WERI-Rb-1 (cell line): ENCODE data around the gene SLC10A7.

Experiments
- DNase-seq: peaks from one replicate; pipeline ENCODE4 v3.0.0-alpha.2; 2020
- H3K27ac ChIP-seq: fragments of 250-450 bp; sonication (Bioruptor Pico); 2 replicates; pipeline ENCODE4 v1.5.1; 2020; ENCODE audit warnings: mild to moderate bottlenecking, moderate library complexity
- H3K27me3 ChIP-seq: fragments of 250-450 bp; sonication (Bioruptor Pico); 2 replicates; pipeline ENCODE4 v1.5.1; 2021; ENCODE audit warnings: mild to moderate bottlenecking, low read depth, moderate library complexity; ENCODE audit not compliant: insufficient read depth, severe bottlenecking
- H3K36me3 ChIP-seq: fragments of 250-450 bp; sonication (Bioruptor Pico); 2 replicates; pipeline ENCODE4 v1.5.1; 2020; ENCODE audit warnings: mild to moderate bottlenecking, moderate library complexity
- H3K4me3 ChIP-seq: 2 replicates; pipeline ENCODE4 v1.5.1; 2011; ENCODE audit warnings: low read depth, mild to moderate bottlenecking, control low read depth, low read length
- H3K9me3 ChIP-seq: fragments of 250-450 bp; sonication (Bioruptor Pico); 2 replicates; pipeline ENCODE4 v1.5.1; 2021; ENCODE audit warnings: mild to moderate bottlenecking, moderate library complexity; ENCODE audit not compliant: severe bottlenecking
- CTCF ChIP-seq: IDR thresholded peaks from 2 replicates; pipeline ENCODE4 v1.5.1; 2011; ENCODE audit warnings: low read depth, mild to moderate bottlenecking, control low read depth, inconsistent platforms, low read length

SLC10A7 gene

DNA sequence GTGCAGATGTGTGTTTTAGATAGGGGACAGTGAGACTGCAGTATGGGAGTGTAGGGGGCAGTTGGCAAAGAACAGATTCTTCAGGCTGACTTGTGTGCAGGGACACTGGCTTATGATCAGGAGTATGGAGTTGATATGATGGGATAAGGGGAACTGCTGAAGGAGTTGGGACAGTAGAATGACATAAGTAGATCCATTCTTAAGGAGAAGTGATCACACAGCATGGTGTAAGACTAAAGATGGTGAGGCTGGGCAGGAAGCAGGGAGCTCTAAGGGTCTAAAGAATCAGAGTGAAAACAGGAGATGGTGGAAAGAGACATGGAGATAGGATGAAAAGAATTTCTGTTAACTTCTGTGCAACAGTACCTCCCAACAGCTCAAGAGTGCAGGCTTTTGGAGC, 236.7 kb downstream of the SLC10A7 start:
- no peak for TF ChIP-seq CTCF
- Histone ChIP-seq H3K9me3 (no peaks in the 10 kb centered on the region), H3K36me3 (peaks cover 6% of the 10 kb centered on the region), H3K4me3 (no peak overlapping the region), H3K27me3 (no peaks in the 10 kb centered on the region), H3K27ac (no peak overlapping the region)
- DNase-seq, result no peak

DNA sequence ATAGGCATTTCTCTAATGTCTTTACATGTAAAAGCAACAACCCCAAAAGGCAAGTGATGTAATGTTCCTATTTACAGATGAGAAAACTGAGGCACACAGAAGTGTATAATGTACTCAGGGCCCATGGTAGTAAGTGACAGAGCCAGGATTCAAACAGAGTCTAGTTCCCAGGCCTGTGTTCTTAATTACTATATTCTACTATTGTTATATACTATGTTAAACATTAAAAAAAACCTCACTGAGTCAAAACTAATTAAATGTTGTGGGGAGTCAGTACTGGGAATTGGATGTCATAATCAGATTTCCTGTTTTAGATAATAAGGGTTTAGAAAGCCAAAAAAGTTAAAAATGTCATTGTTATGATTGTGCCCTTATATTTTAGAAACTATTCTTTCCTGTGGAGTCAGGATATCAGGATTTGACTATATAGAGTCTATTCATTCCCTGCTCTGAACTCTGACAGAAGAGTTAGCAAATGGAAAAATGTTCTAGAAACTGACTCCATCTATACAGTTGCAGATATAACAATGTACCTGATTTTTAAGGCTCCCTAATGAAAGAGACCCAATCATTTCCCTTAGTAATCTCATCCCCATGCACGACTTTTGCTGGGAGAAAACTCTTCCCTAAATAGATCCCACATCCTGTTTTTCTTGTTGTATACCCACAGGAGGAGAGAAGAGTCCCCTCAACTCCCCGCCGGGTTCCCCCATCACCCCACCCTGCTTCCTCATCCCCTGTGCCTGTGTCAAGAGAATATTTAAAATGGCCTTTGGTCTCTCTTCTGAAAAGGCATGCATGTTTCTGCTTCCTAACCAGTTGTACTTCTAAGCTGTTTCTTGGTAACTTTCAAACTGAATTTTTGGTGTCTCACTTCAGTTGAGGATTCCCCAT, 237.7 kb downstream of the SLC10A7 start:
- Histone ChIP-seq H3K27me3 (no peaks in the 10 kb centered on the region), H3K4me3 (no peak overlapping the region), H3K9me3 (no peaks in the 10 kb centered on the region), H3K36me3 (peaks cover 6% of the 10 kb centered on the region), H3K27ac (no peak overlapping the region)
- no peak for TF ChIP-seq CTCF
- DNase-seq, result no peak

GRCh38 chr4:146282657-146283056, 239.1 kb downstream of the SLC10A7 start:
- no peak for DNase-seq
- no peaks in the 10 kb centered on the region for H3K27me3 ChIP-seq
- no peaks in the 10 kb centered on the region for H3K9me3 ChIP-seq
- H3K36me3 ChIP-seq, result peaks cover 4% of the 10 kb centered on the region
- TF ChIP-seq CTCF, result no peak
- no peak overlapping the region for H3K27ac ChIP-seq
- no peak overlapping the region for H3K4me3 ChIP-seq

DNA sequence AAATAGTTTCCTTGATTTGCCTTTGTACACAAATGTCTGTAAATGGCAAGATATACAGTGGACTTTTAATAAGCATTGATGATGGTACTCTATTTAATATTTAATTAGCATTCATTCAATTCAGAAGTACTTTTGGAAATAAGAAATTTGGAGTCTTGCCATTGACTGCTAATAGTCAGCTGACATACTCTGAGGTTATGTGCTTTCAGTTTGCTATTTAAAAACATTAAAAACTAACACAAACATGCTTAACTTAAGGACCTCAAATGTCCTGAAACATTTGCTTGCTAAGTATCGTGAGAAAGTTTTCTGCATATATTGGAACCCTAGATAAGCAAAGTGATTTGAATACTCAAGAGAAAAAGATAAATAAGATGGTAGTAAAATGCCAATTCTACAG, 242.8 kb downstream of the SLC10A7 start:
- H3K4me3 ChIP-seq, result no peak overlapping the region
- TF ChIP-seq CTCF, result no peak

GRCh38 chr4:146275370-146275769, 246.4 kb downstream of the SLC10A7 start:
- Histone ChIP-seq H3K9me3 (no peaks in the 10 kb centered on the region), H3K27ac (no peak overlapping the region), H3K36me3 (no peaks in the 10 kb centered on the region), H3K27me3 (no peaks in the 10 kb centered on the region), H3K4me3 (no peak overlapping the region)
- TF ChIP-seq CTCF, result no peak
- DNase-seq, result no peak

More for the DNA sequence above, 242.8 kb downstream of the SLC10A7 start:
- Histone ChIP-seq H3K27me3 (no peaks in the 10 kb centered on the region), H3K27ac (no peak overlapping the region), H3K36me3 (peaks cover 4% of the 10 kb centered on the region), H3K9me3 (no peaks in the 10 kb centered on the region)
- no peak for DNase-seq
